ENCODE measurements around the gene SLC27A5. TPM values are rescaled to one million over a fixed set of nuclear protein-coding genes. Genes with fewer than 3 reads are reported as not detected.

The SLC27A5 gene
- total and polyA plus RNA-seq, 2 of the 13 experiments (the other 11 are each of a cell fraction or from before 2014, with no cell fraction given), result 30.3 to 40.2 TPM

- TF ChIP-seq ASH2L (IDR thresholded peaks at IDR 0.05; ENCODE audit: insufficient read length, low read depth, low read length) (peak; percentile 77), DPF2 (CRISPR knock-in tag; IDR thresholded peaks at IDR 0.05; ENCODE audit: borderline replicate concordance, low read depth) (no peak), PHF20 (CRISPR knock-in tag; IDR thresholded peaks at IDR 0.05) (peak; percentile 98), SP5 (CRISPR knock-in tag; IDR thresholded peaks at IDR 0.05; ENCODE audit: borderline replicate concordance, low read depth) (peak; percentile 68; the same call in 1 of the 2 replicates), GATAD1 (CRISPR knock-in tag; IDR thresholded peaks at IDR 0.05) (peak; percentile 98), DDIT3 (CRISPR knock-in tag; IDR thresholded peaks at IDR 0.05) (no peak), PRDM4 (CRISPR knock-in tag; IDR thresholded peaks at IDR 0.05; ENCODE audit: borderline replicate concordance) (no peak), ZNF329 (CRISPR knock-in tag; IDR thresholded peaks at IDR 0.05; ENCODE audit: low read depth) (0 out of 2 replicates have a peak, but pooled peaks have one; percentile 49), GLMP (CRISPR knock-in tag; IDR thresholded peaks at IDR 0.05; ENCODE audit: borderline replicate concordance) (no peak), U2AF2 (IDR thresholded peaks at IDR 0.05; ENCODE audit: low read depth, low read length) (no peak), KDM5B (CRISPR knock-in tag; IDR thresholded peaks at IDR 0.05; ENCODE audit: borderline replicate concordance) (no peak; the same call in 1 of the 2 replicates), ZNF530 (CRISPR knock-in tag; IDR thresholded peaks at IDR 0.05; ENCODE audit: low read depth) (no peak), HNRNPLL (IDR thresholded peaks at IDR 0.05; ENCODE audit: low read depth, low read length, poor library complexity, severe bottlenecking) (peak; percentile 94), NFAT5 (CRISPR knock-in tag; IDR thresholded peaks at IDR 0.05) (no peak), ZNF766 (CRISPR knock-in tag; IDR thresholded peaks at IDR 0.05; ENCODE audit: borderline replicate concordance) (no peak), ZNF468 (CRISPR knock-in tag; IDR thresholded peaks at IDR 0.05) (no peak), FOXP1 (IDR thresholded peaks at IDR 0.05) (no peak), FOXP1 (CRISPR knock-in tag; IDR thresholded peaks at IDR 0.05) (0 out of 2 replicates have a peak, but pooled peaks have one; percentile 38), MBNL3 (CRISPR knock-in tag; conservative IDR thresholded peaks at IDR 0.05) (no peak)
Observed at GRCh38 chr19:58499021-58499927, 12.5 kb downstream of the SLC27A5 start (continued).

Measured in HepG2 (cell line).